NCI-H2171 treated with DMSO at 0.1 percent for 48 hours (cell line): ENCODE results near the gene DKC1.

ENCODE experiments used
- DNase-seq: peaks from one replicate; lab custom pipeline; 2025; lab: John Stamatoyannopoulos, UW

The DKC1 gene

DNA sequence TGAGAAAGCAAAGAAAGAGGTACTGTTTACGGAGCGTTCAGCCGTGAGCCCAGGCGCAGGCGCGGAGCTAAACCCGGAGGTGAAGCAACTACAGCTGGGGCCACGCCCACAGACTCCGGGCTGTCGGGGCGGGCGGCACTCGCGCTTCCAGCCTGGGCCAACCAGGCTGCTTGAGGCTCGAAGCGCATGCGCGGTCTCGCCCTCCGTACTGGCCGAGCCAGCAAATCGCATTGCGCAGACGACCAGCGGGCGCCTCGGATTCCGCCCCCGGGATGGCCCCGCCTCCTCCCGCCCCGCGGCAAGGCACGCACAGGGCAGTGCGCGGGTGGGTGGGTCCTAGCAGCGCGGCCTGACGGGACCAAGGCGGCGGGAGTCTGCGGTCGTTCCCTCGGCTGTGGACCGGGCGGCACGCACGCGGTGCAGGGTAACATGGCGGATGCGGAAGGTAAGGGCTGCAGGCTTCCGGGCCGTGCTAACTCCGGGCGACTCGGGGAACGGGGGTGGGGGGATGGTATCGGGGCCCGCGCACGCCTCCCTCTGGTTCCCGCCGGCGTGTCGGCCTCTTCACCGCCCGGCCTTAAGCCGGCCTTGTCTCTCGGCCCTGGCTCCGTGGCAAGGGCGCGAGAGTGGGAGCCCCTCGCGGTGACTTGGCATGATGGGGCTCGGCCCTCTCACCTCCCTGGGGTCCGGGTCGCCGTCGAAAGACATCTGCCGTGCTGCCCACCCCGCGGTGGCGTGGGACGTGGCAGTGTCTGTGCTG lies at the start of gene DKC1:
Gene DKC1 (plus strand): TSS at position 328 of the 760 bp plus-strand sequence. CDS start 102 bp downstream, at position 430.
- DNase-seq = peak; percentile 95

DNA sequence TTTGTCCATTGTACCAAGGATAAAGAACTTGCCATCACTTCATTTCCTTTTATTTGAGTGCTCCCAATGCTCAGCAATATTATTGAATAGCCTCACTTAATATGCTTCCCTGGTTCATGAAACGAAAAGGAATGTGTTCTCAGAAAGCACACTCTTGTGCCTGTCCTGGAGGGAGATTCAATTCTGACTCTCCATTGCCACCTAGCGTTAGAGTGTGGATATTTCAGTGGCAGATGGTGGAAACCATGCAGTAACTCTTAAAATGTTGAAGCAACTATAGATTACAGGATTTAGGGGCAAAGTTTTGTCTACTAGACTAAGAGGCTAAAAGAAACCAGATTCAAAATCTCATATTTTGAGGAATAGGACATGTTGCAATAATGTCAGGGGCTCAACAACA lies 47.7 kb upstream of the DKC1 start:
- DNase-seq = peak; percentile 11

DNA sequence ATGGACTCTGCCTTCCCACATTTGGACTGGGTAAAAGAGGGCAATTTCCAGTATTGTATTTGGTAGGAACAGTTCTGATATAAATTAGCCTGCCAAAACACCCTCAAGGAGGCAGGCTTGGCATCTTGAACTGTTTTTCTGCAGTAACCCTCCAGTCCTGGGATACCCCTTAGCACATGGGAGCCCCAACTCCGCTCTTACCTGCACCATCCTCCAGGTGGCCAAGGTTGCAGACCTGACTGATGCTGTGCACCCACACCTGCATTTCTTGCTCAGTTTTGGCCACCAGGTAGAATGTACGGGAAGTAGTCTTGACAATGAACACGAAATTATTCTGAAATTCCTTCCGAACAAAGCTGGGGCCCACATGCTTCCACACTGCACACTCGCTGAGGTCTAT lies 46.8 kb upstream of the DKC1 start:
- DNase-seq = no peak

DNA sequence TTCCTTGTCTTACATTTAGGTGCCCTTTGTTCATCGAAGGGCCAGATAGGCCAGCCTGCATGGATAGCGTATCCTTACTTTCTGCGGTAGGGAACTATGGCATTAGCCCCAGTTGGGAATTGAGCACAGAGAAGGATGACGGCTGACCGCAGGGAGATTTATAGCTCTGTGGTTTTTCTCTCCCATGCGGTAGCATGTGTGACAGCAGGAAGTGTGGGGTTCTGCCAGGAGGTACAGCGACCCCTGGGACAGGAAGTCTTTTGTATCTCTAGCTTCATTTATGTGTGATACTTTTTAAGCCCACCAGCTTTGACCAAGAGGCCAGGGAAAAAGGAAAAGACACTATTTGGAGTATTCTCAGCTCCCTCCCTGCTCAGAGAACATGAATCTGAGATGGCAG lies 44.8 kb upstream of the DKC1 start:
- no peak for DNase-seq

DNA sequence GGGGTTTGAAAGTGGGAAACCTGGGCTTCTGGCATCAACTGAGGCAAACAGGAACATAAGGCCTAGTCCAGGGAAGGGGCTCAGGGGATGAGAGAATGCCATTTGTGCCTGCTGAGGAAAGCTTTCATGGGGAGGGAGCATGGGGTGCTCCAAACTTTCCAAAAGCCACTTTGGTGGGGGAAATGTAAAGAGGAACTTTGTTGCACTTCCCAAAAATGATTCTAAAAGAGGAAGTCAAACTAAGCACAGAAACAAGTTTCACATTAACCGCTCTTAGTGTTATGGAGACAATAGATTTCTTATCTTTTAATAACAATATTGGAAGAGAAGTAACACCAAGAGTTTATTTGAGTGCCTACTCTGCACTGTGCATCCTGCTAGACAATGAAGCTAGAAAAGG lies 44.0 kb upstream of the DKC1 start:
- DNase-seq = no peak

DNA sequence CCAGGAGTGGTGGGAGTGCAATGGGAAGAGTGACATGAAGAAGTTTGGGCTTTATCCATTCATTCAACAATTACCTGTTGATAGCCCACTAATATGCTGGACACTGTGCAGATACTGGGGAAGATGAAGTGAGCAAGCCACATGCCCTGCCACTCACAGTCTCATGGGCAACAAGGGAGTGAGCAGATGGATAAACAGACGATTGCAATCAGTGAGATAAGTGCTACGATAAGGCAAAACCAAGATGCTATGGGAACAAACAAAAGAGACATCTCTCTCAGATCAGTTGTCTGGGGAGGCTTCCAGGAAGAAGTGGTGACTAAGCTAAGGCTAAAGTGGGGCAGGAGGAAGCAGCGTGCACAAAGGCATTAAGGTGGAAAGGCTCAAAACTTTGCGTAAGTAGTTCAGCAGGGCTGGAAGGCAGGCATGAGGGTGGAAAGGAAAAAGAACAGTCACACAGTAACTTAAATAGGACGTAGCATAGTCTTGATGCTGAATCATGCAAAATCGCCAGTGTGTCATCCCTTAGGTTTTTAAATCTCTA lies 43.5 kb upstream of the DKC1 start:
- DNase-seq = no peak

DNA sequence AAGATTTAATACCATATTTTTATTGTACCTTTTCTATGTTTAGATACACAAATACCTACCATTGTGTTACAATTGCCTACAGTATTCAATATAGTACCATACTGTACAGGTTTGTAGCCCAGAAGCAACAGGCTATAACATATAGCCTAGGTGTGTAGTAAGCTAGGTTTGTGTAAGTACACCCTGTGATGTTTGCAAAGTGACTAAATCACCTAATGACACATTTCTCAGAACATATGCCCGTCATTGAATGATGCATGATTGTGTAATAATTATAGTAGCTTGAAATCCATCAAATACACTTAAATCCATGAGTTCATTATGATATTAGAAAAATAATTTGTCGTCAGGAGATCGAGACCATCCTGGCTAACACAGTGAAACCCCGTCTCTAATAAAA lies 42.6 kb upstream of the DKC1 start:
- DNase-seq = no peak

DNA sequence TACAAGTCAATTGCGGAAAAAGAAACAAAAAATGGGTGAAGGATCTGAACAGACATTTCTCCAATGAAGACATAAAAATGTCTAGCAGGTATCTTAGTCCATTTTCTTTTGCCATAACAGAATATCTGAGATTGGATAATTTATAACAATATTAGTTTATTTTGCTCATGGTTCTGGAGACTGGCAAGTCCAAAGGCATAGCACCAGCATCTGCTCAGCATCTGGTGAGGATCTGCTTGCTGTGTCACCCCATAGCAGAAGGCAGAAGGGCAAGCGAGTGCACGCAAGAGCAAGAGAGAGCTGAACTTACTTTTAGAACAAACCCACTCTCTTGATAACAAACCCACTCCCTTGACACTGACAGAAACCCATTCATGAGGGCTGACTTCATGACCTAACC lies 41.5 kb upstream of the DKC1 start:
- no peak for DNase-seq

DNA sequence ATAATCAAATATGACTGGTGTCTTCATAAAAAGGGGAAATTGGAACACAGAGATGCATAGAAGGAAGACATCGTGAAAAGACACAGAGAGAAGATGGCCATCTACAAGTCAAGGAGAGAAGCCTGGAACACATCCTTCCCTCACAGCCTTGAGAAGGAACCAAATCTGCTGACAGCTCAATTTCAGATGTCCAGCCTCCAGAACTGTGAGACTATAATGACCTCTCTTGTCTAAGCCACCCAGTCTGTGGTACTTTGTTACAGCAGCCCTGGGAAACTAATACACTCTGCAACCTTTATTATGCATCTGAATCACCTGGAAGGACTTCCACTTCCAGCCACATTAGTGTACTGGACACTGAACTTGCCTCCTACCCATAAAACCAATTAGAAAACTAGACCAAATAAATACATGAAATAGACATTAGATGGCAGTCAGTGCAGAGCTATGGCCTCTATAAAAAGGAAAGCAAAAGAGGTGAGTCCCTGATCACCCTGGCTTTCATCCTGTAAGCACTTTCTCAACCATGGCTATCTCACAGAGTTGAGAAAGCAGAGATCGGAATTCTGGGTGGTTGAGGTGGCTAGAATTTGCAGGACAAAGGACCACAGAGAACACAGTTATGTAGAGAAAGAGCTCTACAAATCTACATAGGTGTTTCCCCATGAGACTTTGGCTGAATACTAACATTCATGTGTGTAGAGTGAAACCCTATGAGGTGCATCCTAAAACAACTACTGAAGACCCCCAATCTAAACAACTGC lies 37.5 kb upstream of the DKC1 start:
- no peak for DNase-seq

DNA sequence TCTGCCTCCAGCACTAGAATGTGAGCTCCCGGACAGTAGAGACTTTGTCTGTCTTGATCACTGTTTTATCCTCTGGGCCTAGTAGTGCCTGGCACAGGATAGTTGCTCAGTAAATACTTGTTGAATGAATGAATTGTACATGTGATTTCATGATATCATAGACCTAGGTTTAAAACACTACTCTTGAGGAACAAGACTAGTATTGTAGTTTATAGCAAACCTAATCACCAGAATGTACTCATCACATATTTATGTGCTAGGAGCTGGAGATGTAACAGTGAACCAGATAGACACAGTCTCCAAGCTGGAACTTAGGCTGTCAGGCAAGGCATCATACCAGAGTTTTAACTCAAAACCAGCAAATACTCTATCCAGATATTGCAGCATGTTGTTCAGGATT lies 35.2 kb upstream of the DKC1 start:
- DNase-seq = no peak

DNA sequence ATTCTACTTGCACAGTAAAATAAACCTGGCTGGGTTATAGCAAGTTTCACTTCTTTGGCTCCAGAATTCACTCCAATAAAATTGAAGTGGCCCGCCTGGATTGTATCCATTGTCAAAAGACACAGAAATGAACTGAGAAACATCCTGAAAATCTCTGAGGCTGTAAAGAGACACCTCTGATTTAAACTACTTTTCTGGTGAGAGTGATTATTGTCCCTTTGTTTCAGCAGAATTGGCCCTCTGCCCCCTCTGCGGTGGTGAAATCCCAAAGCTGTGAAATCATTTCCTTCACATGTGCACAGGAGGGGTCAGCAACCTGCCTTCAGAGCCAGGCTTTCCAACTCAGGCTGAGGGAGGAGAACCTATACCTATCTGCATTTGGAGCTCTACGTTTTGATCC lies 34.8 kb upstream of the DKC1 start:
- DNase-seq = no peak

DNA sequence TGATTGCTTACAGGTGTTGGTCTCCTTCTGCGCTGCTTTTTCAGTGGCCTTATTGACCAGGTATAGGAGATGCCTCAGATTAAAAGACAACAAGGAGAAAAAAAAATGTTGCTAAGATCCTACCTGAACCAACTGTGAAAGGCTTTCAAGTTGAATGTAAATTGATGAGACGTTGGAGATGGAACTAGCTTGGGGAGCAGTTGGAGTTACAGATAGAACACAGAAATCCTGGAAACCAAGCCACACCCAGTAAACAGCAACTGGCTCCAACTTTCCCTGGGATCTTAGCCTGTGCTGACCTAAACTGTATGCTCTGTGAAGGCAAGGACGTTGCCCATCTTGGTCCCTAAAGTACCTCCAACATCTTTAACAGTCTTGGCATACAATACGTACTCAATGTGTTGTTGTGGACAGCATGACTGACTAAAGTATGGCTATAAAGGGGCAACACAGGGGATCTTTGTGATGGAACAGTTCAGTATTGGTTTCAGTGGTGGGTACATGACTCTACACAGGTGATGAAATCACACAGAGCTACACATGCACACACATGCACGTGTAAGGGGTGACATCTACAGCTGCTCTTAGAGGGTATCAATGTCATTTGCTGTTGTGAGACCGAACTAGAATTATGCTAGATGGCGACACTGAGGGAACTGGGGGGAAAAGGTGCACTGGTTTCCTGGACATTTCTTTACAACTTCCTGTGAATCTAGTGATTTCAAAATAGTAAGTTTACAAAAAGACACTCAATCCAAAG lies 34.1 kb upstream of the DKC1 start:
- no peak for DNase-seq

DNA sequence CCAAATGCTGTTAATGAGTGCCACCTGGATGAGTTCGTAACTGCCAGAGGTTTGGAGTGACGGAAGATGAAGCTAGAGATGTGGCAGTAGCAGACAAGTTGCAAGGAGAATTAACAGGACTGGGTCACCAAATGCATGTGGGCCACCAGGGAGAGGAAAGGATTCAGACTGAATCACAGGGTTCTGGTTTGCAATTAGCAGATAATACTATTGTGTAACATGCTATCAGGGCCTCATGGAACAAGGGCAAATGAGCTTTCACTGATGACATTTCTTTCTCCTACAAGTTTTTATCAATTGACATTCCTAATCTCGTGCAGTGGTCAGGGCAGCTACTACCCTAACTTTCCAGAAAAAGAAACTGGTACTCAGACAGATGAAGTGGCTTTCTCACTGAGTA lies 33.2 kb upstream of the DKC1 start:
- DNase-seq = no peak

DNA sequence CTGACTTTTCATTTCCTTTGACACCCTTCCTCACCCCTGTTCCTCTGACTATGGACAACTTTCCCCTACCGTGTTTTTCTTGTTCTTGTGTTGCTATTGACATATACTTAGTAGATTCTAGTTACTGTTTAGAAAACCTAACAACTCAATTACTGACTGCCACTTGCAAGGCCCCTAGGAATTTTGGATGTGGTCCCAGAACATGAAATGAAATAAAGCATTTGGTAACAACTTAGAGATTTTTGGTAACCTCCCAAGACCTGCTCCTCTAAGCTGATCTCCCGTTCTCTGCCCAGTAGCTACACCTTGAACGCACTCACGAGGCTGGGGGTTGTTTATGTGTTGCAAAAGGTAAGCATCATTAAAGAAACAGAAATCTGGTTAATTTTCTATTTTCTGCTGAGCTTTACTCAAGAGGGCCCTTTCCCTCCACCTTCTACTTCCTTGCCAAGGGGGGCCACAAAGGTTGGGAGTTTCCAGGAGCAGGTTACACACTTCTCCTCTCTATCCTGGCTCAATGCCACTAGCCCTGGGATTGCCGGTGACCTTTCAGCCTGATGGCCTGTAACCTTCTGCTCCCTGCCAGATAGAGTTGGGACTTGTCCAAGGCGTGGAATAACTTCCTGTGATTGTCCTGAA lies 32.3 kb upstream of the DKC1 start:
- no peak for DNase-seq

DNA sequence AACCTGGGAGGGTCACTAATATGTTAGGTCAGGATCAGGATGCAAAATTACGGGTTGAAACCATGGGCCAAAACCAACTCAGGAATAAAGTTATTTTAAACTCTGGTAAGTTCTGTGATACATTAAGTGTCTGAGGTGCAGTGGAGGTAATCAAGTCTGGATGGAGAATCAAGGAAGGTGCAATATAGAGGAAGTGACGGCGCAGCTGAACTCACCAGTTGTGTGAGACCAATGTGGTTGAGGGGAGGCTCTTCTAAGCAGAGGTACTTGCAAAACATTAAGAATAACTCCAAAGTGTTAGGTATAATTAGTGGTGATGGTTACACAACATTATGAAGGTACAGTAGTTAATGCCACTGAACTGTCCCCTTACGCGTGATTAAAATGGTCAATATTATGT lies 31.5 kb upstream of the DKC1 start:
- no peak for DNase-seq

DNA sequence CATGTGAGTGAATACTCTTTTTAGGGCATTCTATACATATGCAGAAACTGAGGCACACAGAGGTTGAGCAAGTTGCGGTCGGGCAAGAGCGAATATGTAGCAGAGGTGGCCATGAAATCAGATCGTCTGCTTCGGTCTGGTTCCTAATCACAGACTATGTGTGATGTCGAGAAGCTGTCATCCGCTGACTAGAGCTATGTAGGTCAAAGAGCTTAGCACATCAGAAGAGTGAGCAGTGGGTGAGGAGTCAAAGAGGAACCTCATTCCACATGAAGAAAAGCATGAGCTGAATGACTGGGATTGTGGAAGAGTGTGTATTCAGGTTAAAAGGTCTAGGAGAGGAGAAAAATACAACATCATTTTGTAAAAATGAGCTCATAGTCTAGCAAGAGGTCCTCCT lies 30.8 kb upstream of the DKC1 start:
- DNase-seq = no peak

DNA sequence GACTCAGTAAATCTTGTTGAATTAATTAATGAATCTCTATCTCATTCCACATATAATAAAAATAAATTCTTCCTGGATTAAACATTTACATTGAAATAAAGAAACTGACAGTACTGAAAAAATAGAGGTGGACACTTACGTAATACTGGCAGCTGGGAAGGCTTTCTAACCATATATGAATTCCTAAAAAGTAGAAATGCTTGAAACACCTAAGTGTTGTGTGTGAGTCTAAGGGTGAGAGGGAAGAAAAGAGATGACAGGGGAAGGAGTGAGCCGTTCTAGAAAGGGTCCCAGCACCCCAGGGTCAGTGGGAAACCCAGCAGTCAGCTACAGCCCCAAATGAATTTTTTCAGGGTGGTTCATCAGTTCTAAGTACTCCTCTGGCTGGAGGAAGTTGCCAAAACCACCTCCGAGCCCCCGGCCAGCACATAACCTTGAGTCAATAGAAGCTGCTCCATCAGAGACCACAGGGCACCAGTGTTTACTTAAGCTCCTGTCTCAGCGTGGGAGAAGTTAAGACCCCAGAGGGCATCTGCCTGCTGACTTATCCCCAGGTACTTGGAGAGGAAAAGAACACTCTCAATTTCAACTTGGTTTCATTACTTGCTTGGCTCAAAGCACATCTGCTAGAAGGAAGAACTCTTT lies 30.1 kb upstream of the DKC1 start:
- DNase-seq = no peak

DNA sequence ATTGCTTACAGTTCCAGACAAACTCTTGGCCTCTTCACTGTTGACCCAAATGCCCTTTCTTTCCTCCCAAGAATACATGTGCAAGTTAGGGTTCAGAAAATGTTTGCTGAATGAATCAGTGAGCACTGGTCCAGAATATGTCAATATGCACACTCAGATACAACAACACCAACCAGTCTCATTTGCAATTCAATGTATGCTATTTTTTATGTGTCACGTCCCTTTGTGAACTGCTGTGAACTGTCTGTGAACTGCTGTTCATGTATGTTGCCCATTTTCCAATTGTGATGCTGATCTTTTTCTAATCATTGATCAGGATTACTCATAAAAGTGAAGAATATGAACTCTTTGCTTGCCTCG lies 29.6 kb upstream of the DKC1 start:
- DNase-seq = no peak

DNA sequence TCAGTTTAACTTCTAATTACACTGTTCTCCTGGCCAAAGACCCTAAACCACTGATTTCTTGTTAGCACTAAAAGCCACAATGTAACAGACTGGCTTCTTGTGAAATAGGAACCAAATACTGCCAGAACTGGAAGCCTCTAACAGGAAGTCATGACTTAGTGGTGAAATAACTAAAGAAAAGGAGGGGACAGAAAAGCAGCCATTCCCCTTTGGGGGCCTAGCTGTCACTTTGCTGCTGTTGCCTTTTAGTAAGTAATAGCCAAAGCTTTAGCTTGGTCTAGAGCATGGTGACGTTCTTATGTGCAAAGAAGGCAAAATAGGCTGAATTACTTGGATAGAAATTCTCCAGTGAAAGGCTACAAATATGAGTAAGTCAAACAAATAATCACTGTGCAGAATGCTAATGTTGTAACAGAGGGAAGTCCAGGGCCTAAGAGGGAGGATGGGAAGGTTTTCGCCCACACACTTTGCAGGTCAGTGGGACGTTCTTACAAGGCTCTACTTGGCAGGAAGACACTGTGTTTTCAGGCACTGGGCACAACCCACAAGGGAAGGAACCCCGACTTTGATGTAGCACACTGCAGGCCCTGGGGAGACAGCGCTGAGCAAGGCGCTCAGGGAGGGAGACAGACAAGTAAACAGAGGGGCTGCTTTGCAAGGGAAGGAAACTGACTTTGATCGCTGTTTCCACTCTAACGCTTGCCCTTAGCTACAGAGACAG lies 28.4 kb upstream of the DKC1 start:
- DNase-seq = no peak

DNA sequence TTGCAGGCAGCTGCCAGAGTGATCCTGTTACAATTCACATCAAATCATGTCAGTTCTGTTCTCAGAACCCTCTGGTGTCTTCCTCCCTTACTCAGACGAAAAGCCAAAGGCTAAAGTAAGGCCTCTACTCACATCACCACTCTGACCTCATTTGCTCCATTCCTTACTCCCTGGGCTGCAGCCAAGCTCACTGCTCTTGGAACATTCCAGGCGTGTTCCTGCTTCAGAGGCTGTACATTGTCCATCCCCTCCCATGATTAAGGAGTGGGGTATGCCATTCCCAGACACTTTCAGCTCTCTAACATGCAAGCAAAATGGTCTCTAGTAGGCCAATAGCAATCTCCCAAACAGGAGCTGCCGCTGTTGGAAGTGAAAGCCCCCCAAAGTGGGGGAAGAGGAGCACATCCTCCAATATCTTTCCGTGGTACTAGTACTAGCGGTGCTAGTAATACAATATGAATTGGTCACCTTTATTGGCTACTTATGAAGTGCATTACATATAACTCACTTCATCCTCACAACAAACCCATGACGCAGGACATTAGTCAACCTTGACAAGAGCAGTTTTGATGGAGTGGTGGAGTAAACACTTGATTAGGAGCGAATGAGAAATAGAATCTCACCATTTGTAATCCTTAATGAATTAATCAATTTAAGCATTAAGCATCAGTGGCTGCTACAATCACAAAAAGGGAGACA lies 26.8 kb upstream of the DKC1 start:
- DNase-seq = no peak
